NB4 (cell line): ENCODE measurements around the gene BSCL2.

ENCODE experiments used
- MYC ChIP-seq: IDR thresholded peaks from 2 replicates; pipeline ENCODE4 v1.6.1; 2011; ENCODE audit warnings: low read depth, low read length
- TF ChIP-seq, protein P1 (sequence below): IDR thresholded peaks from one replicate; pipeline ENCODE4 v1.5.1; 2012; ENCODE audit warnings: low read depth, low read length

DNA sequence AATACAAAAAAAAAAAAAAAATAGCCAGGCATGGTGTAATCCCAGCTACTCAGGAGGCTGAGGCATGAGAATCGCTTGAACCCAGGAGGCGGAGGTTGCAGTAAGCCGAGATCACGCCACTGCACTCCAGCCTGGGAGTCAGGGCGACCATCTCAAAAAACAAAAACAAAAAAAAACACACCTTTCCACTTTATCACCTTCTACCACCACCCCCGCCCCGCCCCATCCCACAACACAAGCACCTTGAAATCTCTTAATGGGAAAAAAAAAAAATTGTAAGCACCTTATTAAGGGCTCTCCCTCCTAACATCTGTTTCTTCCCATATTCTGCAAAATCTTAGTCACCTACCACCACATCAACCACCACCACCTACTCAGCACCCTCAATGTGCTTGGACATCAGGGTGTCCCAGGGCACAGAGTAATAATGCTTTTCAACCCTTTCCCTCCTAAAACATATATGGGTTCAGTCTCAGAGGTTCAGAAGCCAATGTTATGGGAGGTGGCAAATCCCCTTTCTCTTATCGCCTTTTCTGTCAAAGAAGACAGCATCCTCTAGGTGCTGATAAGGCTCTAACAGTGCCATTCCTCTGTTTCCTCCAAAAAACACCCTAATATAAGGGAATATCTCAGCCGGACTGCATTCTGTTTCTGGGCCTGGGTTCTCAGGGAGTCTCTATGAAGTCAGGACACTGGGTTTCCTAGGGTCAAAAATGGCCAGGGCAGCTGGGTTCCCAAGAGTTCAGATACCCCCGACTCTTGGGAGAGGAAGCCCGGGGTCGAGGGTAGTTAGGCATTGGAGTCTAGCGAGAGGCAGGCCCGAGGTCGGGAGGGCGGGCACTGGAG, 54.8 kb downstream of the BSCL2 start:
- TF ChIP-seq, protein P1, sequence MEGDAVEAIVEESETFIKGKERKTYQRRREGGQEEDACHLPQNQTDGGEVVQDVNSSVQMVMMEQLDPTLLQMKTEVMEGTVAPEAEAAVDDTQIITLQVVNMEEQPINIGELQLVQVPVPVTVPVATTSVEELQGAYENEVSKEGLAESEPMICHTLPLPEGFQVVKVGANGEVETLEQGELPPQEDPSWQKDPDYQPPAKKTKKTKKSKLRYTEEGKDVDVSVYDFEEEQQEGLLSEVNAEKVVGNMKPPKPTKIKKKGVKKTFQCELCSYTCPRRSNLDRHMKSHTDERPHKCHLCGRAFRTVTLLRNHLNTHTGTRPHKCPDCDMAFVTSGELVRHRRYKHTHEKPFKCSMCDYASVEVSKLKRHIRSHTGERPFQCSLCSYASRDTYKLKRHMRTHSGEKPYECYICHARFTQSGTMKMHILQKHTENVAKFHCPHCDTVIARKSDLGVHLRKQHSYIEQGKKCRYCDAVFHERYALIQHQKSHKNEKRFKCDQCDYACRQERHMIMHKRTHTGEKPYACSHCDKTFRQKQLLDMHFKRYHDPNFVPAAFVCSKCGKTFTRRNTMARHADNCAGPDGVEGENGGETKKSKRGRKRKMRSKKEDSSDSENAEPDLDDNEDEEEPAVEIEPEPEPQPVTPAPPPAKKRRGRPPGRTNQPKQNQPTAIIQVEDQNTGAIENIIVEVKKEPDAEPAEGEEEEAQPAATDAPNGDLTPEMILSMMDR: no peak
- TF ChIP-seq MYC: no peak
